Measurements from ENCODE around the gene BLACAT1. TPM values are rescaled to one million over a fixed set of nuclear protein-coding genes. Genes with fewer than 3 reads are reported as not detected.

The BLACAT1 gene
- total RNA-seq, 4 donors from 2014 or later: 0.48 TPM; not detected in 3

- no peak overlapping the region for H3K27ac ChIP-seq
- in situ Hi-C loops (cut with MboI; ENCODE audit: low pct_ligation_motif_present in 1 of 4, low pct_unique_long_range_greater_than_20kb in 1 of 4, low sequenced_read_pairs in 3 of 4): no loop called here
Measured at GRCh38 chr1:205473966-205474365, 18.1 kb upstream of the BLACAT1 start.

GRCh38 chr1:205473475-205473874 lies 17.6 kb upstream of the BLACAT1 start:
- TF ChIP-seq EP300 (IDR thresholded peaks at IDR 0.05; ENCODE audit: low read depth) (no peak), POLR2A (IDR thresholded peaks at IDR 0.05) (no peak), POLR2AphosphoS5 (IDR thresholded peaks at IDR 0.05) (no peak), CTCF (IDR thresholded peaks at IDR 0.05) (no peak)
- no peak overlapping the region for H3K27ac ChIP-seq
- H3K27me3 ChIP-seq: peaks cover 7% of the 10 kb centered on the region
- DNase-seq: no peak
- in situ Hi-C loops (cut with MboI; ENCODE audit: low pct_ligation_motif_present in 1 of 4, low pct_unique_long_range_greater_than_20kb in 1 of 4, low sequenced_read_pairs in 3 of 4) (no loop called here), intact Hi-C loops (cut with DNase I; ENCODE audit: low total_unique reads) (no loop called here)
- no peaks in the 10 kb centered on the region for H3K9me3 ChIP-seq
- H3K4me1 ChIP-seq: peaks cover 0 to 18% (median 10%) of the 10 kb centered on the region in 4 donors
- H3K36me3 ChIP-seq: no peaks in the 10 kb centered on the region
- 35% methylated on average over 4 of the region's 4 CpGs; no CpG with 5 or more reads in 1 of the 2 donors for WGBS, 2 donors (ENCODE audit: low coverage in 1 of 2)
- H3K4me3 ChIP-seq: no peak overlapping the region

More at GRCh38 chr1:205473966-205474365, 18.1 kb upstream of the BLACAT1 start:
- no peak for TF ChIP-seq POLR2AphosphoS5 (IDR thresholded peaks at IDR 0.05)
- TF ChIP-seq EP300 (IDR thresholded peaks at IDR 0.05; ENCODE audit: low read depth): no peak
- TF ChIP-seq POLR2A (IDR thresholded peaks at IDR 0.05): no peak
- no peak for TF ChIP-seq CTCF (IDR thresholded peaks at IDR 0.05)
- H3K4me1 ChIP-seq: peaks cover 0 to 18% (median 11%) of the 10 kb centered on the region in 4 donors
- WGBS, 2 donors (ENCODE audit: low coverage in 1 of 2): 89% methylated on average over 7 of the region's 7 CpGs; no CpG with 5 or more reads in 1 of the 2 donors
- no peaks in the 10 kb centered on the region for H3K36me3 ChIP-seq
- H3K4me3 ChIP-seq: no peak overlapping the region
- H3K9me3 ChIP-seq: no peaks in the 10 kb centered on the region
- DNase-seq: no peak
- intact Hi-C loops (cut with DNase I; ENCODE audit: low total_unique reads): no loop called here
- peaks cover 7% of the 10 kb centered on the region for H3K27me3 ChIP-seq

- Histone ChIP-seq H3K27ac (no peak overlapping the region), H3K4me1 (peaks cover 0 to 12% (median 4%) of the 10 kb centered on the region in 4 donors), H3K9me3 (no peaks in the 10 kb centered on the region), H3K27me3 (peaks cover 7% of the 10 kb centered on the region), H3K36me3 (no peaks in the 10 kb centered on the region), H3K4me3 (no peak overlapping the region)
- in situ Hi-C loops (cut with MboI; ENCODE audit: low pct_ligation_motif_present in 1 of 4, low pct_unique_long_range_greater_than_20kb in 1 of 4, low sequenced_read_pairs in 3 of 4) (no loop called here), intact Hi-C loops (cut with DNase I; ENCODE audit: low total_unique reads) (no loop called here)
- TF ChIP-seq POLR2AphosphoS5 (IDR thresholded peaks at IDR 0.05): no peak
- DNase-seq: no peak
- 0 to 34% methylated on average over 1 to 13 of the region's 13 CpGs for whole genome bisulfite sequencing, 2 donors (ENCODE audit: low coverage in 1 of 2)
Measured at GRCh38 chr1:205472737-205473441, 17.0 kb upstream of the BLACAT1 start.

GRCh38 chr1:205470131-205470530 lies 14.3 kb upstream of the BLACAT1 start:
- in situ Hi-C loops (cut with MboI; ENCODE audit: low pct_ligation_motif_present in 1 of 4, low pct_unique_long_range_greater_than_20kb in 1 of 4, low sequenced_read_pairs in 3 of 4) (no loop called here), intact Hi-C loops (cut with DNase I; ENCODE audit: low total_unique reads) (loop anchor here (1.0 kb wide), 1 partner anchor 31 kb away; no protein-coding TSS in a partner anchor)
- Histone ChIP-seq H3K36me3 (no peaks in the 10 kb centered on the region), H3K27ac (no peak overlapping the region), H3K27me3 (peaks cover 14% of the 10 kb centered on the region), H3K4me1 (peaks cover 0 to 10% (median 0%) of the 10 kb centered on the region in 4 donors), H3K9me3 (no peaks in the 10 kb centered on the region), H3K4me3 (no peak overlapping the region)
- 52 to 60% methylated on average over 4 to 6 of the region's 6 CpGs for WGBS, 2 donors (ENCODE audit: low coverage in 1 of 2)
- DNase-seq: peak; percentile 37
- no peak for TF ChIP-seq POLR2A (IDR thresholded peaks at IDR 0.05)
- TF ChIP-seq CTCF (IDR thresholded peaks at IDR 0.05): no peak
- TF ChIP-seq POLR2AphosphoS5 (IDR thresholded peaks at IDR 0.05): no peak
- no peak for TF ChIP-seq EP300 (IDR thresholded peaks at IDR 0.05; ENCODE audit: low read depth)

Data from transverse colon (tissue), 4 donors.